Measurements from ENCODE around the gene IRAK1BP1. TPM values are rescaled to one million over a fixed set of nuclear protein-coding genes. Genes with fewer than 3 reads are reported as not detected.
A peak's percentile ranks its signal among the peaks of the same experiment; 100 is the strongest.

Gene IRAK1BP1
- total and polyA plus RNA-seq, 4 donors = 1.5 to 18.9 (median 5.1) TPM

GRCh38 chr6:78830805-78831204 is 36.5 kb upstream of the IRAK1BP1 start:
- DNase-seq (no peak), ATAC-seq (ENCODE audit: insufficient read depth, low FRiP score) (no peak)
- Histone ChIP-seq H3K27ac (ENCODE audit: low read depth in 1 of 2, low read length in 1 of 2) (no peak overlapping the region), H3K4me3 (no peak overlapping the region), H3K27me3 (ENCODE audit: control insufficient read depth in 3 of 3, insufficient read depth in 3 of 3, low read length in 2 of 3) (no peaks in the 10 kb centered on the region), H3K36me3 (ENCODE audit: control insufficient read depth in 4 of 4, insufficient read depth in 4 of 4, low read length in 4 of 4) (no peaks in the 10 kb centered on the region), H3K9me3 (ENCODE audit: control insufficient read depth in 4 of 4, insufficient read depth in 3 of 4, low read length in 3 of 4) (no peaks in the 10 kb centered on the region), H3K9ac (ENCODE audit: insufficient read depth in 1 of 2, low read length in 2 of 2) (no peak overlapping the region), H3K4me1 (ENCODE audit: control insufficient read depth in 5 of 5, insufficient read depth in 5 of 5, low read length in 5 of 5) (peaks cover 0 to 8% (median 0%) of the 10 kb centered on the region in 5 donors)
- no peak for TF ChIP-seq CTCF (IDR thresholded peaks at IDR 0.05; ENCODE audit: control extremely low read depth, extremely low read depth)
- 78 to 86% methylated on average over 2 of the region's 2 CpGs for WGBS, 2 donors

GRCh38 chr6:78831492-78831891 is 35.9 kb upstream of the IRAK1BP1 start:
- Histone ChIP-seq H3K36me3 (ENCODE audit: control insufficient read depth in 4 of 4, insufficient read depth in 4 of 4, low read length in 4 of 4) (no peaks in the 10 kb centered on the region), H3K9me3 (ENCODE audit: control insufficient read depth in 4 of 4, insufficient read depth in 3 of 4, low read length in 3 of 4) (no peaks in the 10 kb centered on the region), H3K27ac (ENCODE audit: low read depth in 1 of 2, low read length in 1 of 2) (no peak overlapping the region), H3K9ac (ENCODE audit: insufficient read depth in 1 of 2, low read length in 2 of 2) (peak overlapping the region in 1 of 2 donors; percentile 23), H3K4me1 (ENCODE audit: control insufficient read depth in 5 of 5, insufficient read depth in 5 of 5, low read length in 5 of 5) (peaks cover 0 to 8% (median 0%) of the 10 kb centered on the region in 5 donors), H3K4me3 (no peak overlapping the region), H3K27me3 (ENCODE audit: control insufficient read depth in 3 of 3, insufficient read depth in 3 of 3, low read length in 2 of 3) (no peaks in the 10 kb centered on the region)
- peak; percentile 22 to 68 (median 62) for DNase-seq
- no peak for TF ChIP-seq CTCF (IDR thresholded peaks at IDR 0.05; ENCODE audit: control extremely low read depth, extremely low read depth)
- WGBS, 2 donors = 55 to 78% methylated on average over 2 of the region's 2 CpGs
- ATAC-seq (ENCODE audit: insufficient read depth, low FRiP score) = peak; percentile 53

- no peaks in the 10 kb centered on the region for H3K9me3 ChIP-seq (ENCODE audit: control insufficient read depth in 4 of 4, insufficient read depth in 3 of 4, low read length in 3 of 4)
- no peak overlapping the region for H3K27ac ChIP-seq (ENCODE audit: low read depth in 1 of 2, low read length in 1 of 2)
- TF ChIP-seq CTCF (IDR thresholded peaks at IDR 0.05; ENCODE audit: control extremely low read depth, extremely low read depth) = no peak
- ATAC-seq (ENCODE audit: insufficient read depth, low FRiP score) (no peak), DNase-seq (peak in 2 of 3 donors; percentile 3 to 18)
- H3K36me3 ChIP-seq (ENCODE audit: control insufficient read depth in 4 of 4, insufficient read depth in 4 of 4, low read length in 4 of 4) = no peaks in the 10 kb centered on the region
- no peaks in the 10 kb centered on the region for H3K27me3 ChIP-seq (ENCODE audit: control insufficient read depth in 3 of 3, insufficient read depth in 3 of 3, low read length in 2 of 3)
- H3K9ac ChIP-seq (ENCODE audit: insufficient read depth in 1 of 2, low read length in 2 of 2) = no peak overlapping the region
- no peak overlapping the region for H3K4me3 ChIP-seq
- peaks cover 0 to 8% (median 0%) of the 10 kb centered on the region in 5 donors for H3K4me1 ChIP-seq (ENCODE audit: control insufficient read depth in 5 of 5, insufficient read depth in 5 of 5, low read length in 5 of 5)
Observed at GRCh38 chr6:78832091-78832808, 35.1 kb upstream of the IRAK1BP1 start.

- Histone ChIP-seq H3K9ac (ENCODE audit: insufficient read depth in 1 of 2, low read length in 2 of 2) (no peak overlapping the region), H3K4me1 (ENCODE audit: control insufficient read depth in 5 of 5, insufficient read depth in 5 of 5, low read length in 5 of 5) (peaks cover 0 to 8% (median 0%) of the 10 kb centered on the region in 5 donors), H3K4me3 (no peak overlapping the region), H3K27me3 (ENCODE audit: control insufficient read depth in 3 of 3, insufficient read depth in 3 of 3, low read length in 2 of 3) (no peaks in the 10 kb centered on the region), H3K36me3 (ENCODE audit: control insufficient read depth in 4 of 4, insufficient read depth in 4 of 4, low read length in 4 of 4) (no peaks in the 10 kb centered on the region), H3K27ac (ENCODE audit: low read depth in 1 of 2, low read length in 1 of 2) (no peak overlapping the region), H3K9me3 (ENCODE audit: control insufficient read depth in 4 of 4, insufficient read depth in 3 of 4, low read length in 3 of 4) (no peaks in the 10 kb centered on the region)
- no peak for ATAC-seq (ENCODE audit: insufficient read depth, low FRiP score)
- DNase-seq = peak in 2 of 3 donors; percentile 6 to 15
- TF ChIP-seq CTCF (IDR thresholded peaks at IDR 0.05; ENCODE audit: control extremely low read depth, extremely low read depth) = no peak
Observed at GRCh38 chr6:78835817-78836216, 31.5 kb upstream of the IRAK1BP1 start.

Data from lung (tissue), 12 donors.